Neural cell (in vitro differentiated cells): ENCODE data around the gene GLRA1. TPM values are rescaled to one million over a fixed set of nuclear protein-coding genes. Genes with fewer than 3 reads are reported as not detected.
"Not testable (repeated sequence)": the region's sequence is repeated elsewhere in the genome, so short reads cannot be mapped to it uniquely, and the experiment has no call there.

Source experiments
- H2AFZ ChIP-seq: fragments of 200-600, 300-800 bp; sonication (generic), shearing (Covaris generic); 2 replicates; pipeline ENCODE4 v1.6.0; 2014; ENCODE audit warnings: low read depth, mild to moderate bottlenecking, antibody characterized with exemption, low read length, moderate library complexity
- H3F3A ChIP-seq: fragments of 200-600 bp; shearing (Covaris generic); 2 replicates; pipeline ENCODE4 v1.6.1; 2016; ENCODE audit warnings: mild to moderate bottlenecking, moderate library complexity, mixed read lengths, antibody characterized with exemption, low read length; ENCODE audit not compliant: insufficient read depth, poor library complexity, severe bottlenecking
- H3K27ac ChIP-seq: fragments of 200-600, 300-800 bp; sonication (generic), shearing (Covaris generic); 2 replicates; pipeline ENCODE4 v1.5.1; 2014; ENCODE audit warnings: mild to moderate bottlenecking, low read length, moderate library complexity
- H3K27me3 ChIP-seq: fragments of 300-800, 200-600 bp; sonication (generic), shearing (Covaris generic); 2 replicates; pipeline ENCODE4 v1.6.0; 2014; ENCODE audit warnings: mild to moderate bottlenecking, low read depth, low read length, moderate library complexity; ENCODE audit not compliant: insufficient read depth
- H3K36me3 ChIP-seq: fragments of 300-800, 200-600 bp; sonication (generic), shearing (Covaris generic); 2 replicates; pipeline ENCODE4 v1.5.1; 2014; ENCODE audit warnings: mild to moderate bottlenecking, antibody characterized with exemption, low read length, moderate library complexity; ENCODE audit not compliant: insufficient read depth
- H3K4me2 ChIP-seq: fragments of 300-800, 200-600 bp; sonication (generic), shearing (Covaris generic); 2 replicates; pipeline ENCODE4 v1.6.0; 2014; ENCODE audit warnings: mild to moderate bottlenecking, low read length
- H3K4me3 ChIP-seq: fragments of 300-800, 200-600 bp; sonication (generic), shearing (Covaris generic); 2 replicates; pipeline ENCODE4 v1.5.1; 2014; ENCODE audit warnings: mild to moderate bottlenecking, low read length, moderate library complexity
- H3K79me2 ChIP-seq: fragments of 200-600 bp; shearing (Covaris generic); replicated peaks from 2 replicates; pipeline ENCODE4 v1.6.0; 2014; ENCODE audit warnings: mild to moderate bottlenecking, low read length, moderate library complexity; ENCODE audit not compliant: insufficient read depth
- H3K9ac ChIP-seq: fragments of 300-800, 200-600 bp; sonication (generic), shearing (Covaris generic); 2 replicates; pipeline ENCODE4 v1.6.1; 2016; ENCODE audit warnings: mild to moderate bottlenecking, low read length, mixed read lengths
- H3K9me2 ChIP-seq: fragments of 200-600 bp; shearing (Covaris generic); 2 replicates; pipeline ENCODE4 v1.6.1; 2016; ENCODE audit warnings: mild to moderate bottlenecking, low read length, mixed read lengths; ENCODE audit not compliant: insufficient read depth
- H3K9me3 ChIP-seq: fragments of 200-600, 300-800 bp; sonication (generic), shearing (Covaris generic); 2 replicates; pipeline ENCODE4 v1.6.1; 2016; ENCODE audit warnings: mild to moderate bottlenecking, mixed run types, low read length, moderate library complexity, mixed read lengths
- H4K20me1 ChIP-seq: fragments of 200-600 bp; shearing (Covaris generic); 2 replicates; pipeline ENCODE4 v1.6.1; 2016; ENCODE audit warnings: mild to moderate bottlenecking, mixed run types; ENCODE audit not compliant: insufficient read depth
- CTCF ChIP-seq: fragments of 450-650 bp; IDR thresholded peaks from 2 replicates; pipeline ENCODE4 v1.5.1; 2014; ENCODE audit warnings: antibody characterized with exemption, mild to moderate bottlenecking, moderate library complexity; ENCODE audit not compliant: poor library complexity, severe bottlenecking
- EP300 ChIP-seq: fragments of 450-650 bp; conservative IDR thresholded peaks from 2 replicates; pipeline ENCODE4 v1.6.1; 2014; ENCODE audit warnings: antibody characterized with exemption, mild to moderate bottlenecking, moderate library complexity; ENCODE audit not compliant: poor library complexity, severe bottlenecking
- EZH2 ChIP-seq: fragments of 200-600, 300-800 bp; shearing (Covaris generic), sonication (generic); IDR thresholded peaks from 2 replicates; pipeline ENCODE4 v1.6.1; 2014; ENCODE audit warnings: antibody characterized with exemption, low read length, borderline replicate concordance, mild to moderate bottlenecking; ENCODE audit not compliant: insufficient read depth, poor library complexity, severe bottlenecking
- MXI1 ChIP-seq: fragments of 450-650 bp; conservative IDR thresholded peaks from 2 replicates; pipeline ENCODE4 v1.6.1; 2014; ENCODE audit warnings: antibody characterized with exemption, mild to moderate bottlenecking; ENCODE audit not compliant: poor library complexity, severe bottlenecking
- POLR2AphosphoS5 ChIP-seq: IDR thresholded peaks from 2 replicates; pipeline ENCODE4 v1.6.1; 2012
- RAD21 ChIP-seq: fragments of 450-650 bp; conservative IDR thresholded peaks from 2 replicates; pipeline ENCODE4 v1.6.1; 2014; ENCODE audit warnings: antibody characterized with exemption, mild to moderate bottlenecking, moderate library complexity
- REST ChIP-seq: IDR thresholded peaks from 2 replicates; pipeline ENCODE4 v1.6.1; 2012; ENCODE audit warnings: borderline replicate concordance
- SMC3 ChIP-seq: fragments of 450-650 bp; conservative IDR thresholded peaks from 2 replicates; pipeline ENCODE4 v1.6.1; 2014; ENCODE audit warnings: antibody characterized with exemption, mild to moderate bottlenecking, moderate library complexity; ENCODE audit not compliant: poor library complexity
- TAF1 ChIP-seq: IDR thresholded peaks from 2 replicates; pipeline ENCODE4 v1.6.1; 2012; ENCODE audit warnings: low read depth
- polyA plus RNA-seq: library from polyadenylated mRNA; depleted of rRNA; stranded (reverse); fragments of >200 nt; gene quantifications from 2 replicates; pipeline ENCODE4 v1.2.3, GENCODE V29; 2014

The GLRA1 gene
- polyA plus RNA-seq, 1 donor from 2014 or later: not detected

GRCh38 chr5:151863566-151863965, 61.1 kb downstream of the GLRA1 start:
- TF ChIP-seq REST: no peak
- TF ChIP-seq CTCF: no peak
- TF ChIP-seq MXI1: no peak
- TF ChIP-seq RAD21: no peak
- TF ChIP-seq EP300: no peak
- TF ChIP-seq EZH2: no peak
- no peak for TF ChIP-seq SMC3
- TF ChIP-seq TAF1: no peak
- H3K4me2 ChIP-seq: no peak overlapping the region
- no peaks in the 10 kb centered on the region for H4K20me1 ChIP-seq

GRCh38 chr5:151862811-151863472, 61.7 kb downstream of the GLRA1 start:
- no peak overlapping the region for H3K4me3 ChIP-seq
- H3K79me2 ChIP-seq: no peaks in the 10 kb centered on the region
- H3K27me3 ChIP-seq: no peaks in the 10 kb centered on the region
- no peak overlapping the region for H2AFZ ChIP-seq
- no peaks in the 10 kb centered on the region for H3K36me3 ChIP-seq
- H3F3A ChIP-seq: no peaks in the 10 kb centered on the region
- H3K9me2 ChIP-seq: no peaks in the 10 kb centered on the region
- H3K9ac ChIP-seq: no peak overlapping the region
- H4K20me1 ChIP-seq: no peaks in the 10 kb centered on the region
- no peak overlapping the region for H3K4me2 ChIP-seq
- TF ChIP-seq EP300 (no peak), TAF1 (no peak), EZH2 (no peak), REST (no peak), POLR2AphosphoS5 (no peak), RAD21 (no peak), SMC3 (no peak), MXI1 (no peak), CTCF (no peak)
- H3K9me3 ChIP-seq: no peaks in the 10 kb centered on the region
- H3K27ac ChIP-seq: no peak overlapping the region

More at GRCh38 chr5:151863566-151863965, 61.1 kb downstream of the GLRA1 start:
- Histone ChIP-seq H3K4me3 (no peak overlapping the region), H3K36me3 (no peaks in the 10 kb centered on the region), H3K27ac (no peak overlapping the region), H3F3A (no peaks in the 10 kb centered on the region), H3K9ac (no peak overlapping the region), H3K27me3 (no peaks in the 10 kb centered on the region), H3K79me2 (no peaks in the 10 kb centered on the region), H2AFZ (no peak overlapping the region), H3K9me2 (no peaks in the 10 kb centered on the region), H3K9me3 (no peaks in the 10 kb centered on the region)

- not testable (repeated sequence) for H3K9ac ChIP-seq, H3K4me2 ChIP-seq, H3K27me3 ChIP-seq, H4K20me1 ChIP-seq, H3K36me3 ChIP-seq, H3K4me3 ChIP-seq, H3F3A ChIP-seq, H3K9me2 ChIP-seq, H3K79me2 ChIP-seq, H3K9me3 ChIP-seq, H3K27ac ChIP-seq, H2AFZ ChIP-seq
These were observed 63.8 kb downstream of the GLRA1 start for GRCh38 chr5:151860867-151861266.
